Thyroid gland (tissue), 4 donors: ENCODE measurements around the gene SERPINA12.

Experiments
- POLR2A ChIP-seq, 2 donors: fragments of 450-650 bp; IDR thresholded peaks; one replicate each; pipeline ENCODE4 v1.6.1; 2017; ENCODE audit warnings: antibody characterized with exemption in 2 of 2, mild to moderate bottlenecking in 2 of 2, moderate library complexity in 1 of 2
- TF ChIP-seq, protein P1 (sequence below), 6 experiments: fragments of 200-600 bp in 3 of 6; fragments of 450-650 bp in 3 of 6; sonication (generic) in 3 of 6; IDR thresholded peaks; one replicate each; pipeline ENCODE4 v1.5.1; 2016 to 2019; ENCODE audit warnings: antibody characterized with exemption in 6 of 6, mild to moderate bottlenecking in 2 of 6, inconsistent platforms in 1 of 6, moderate library complexity in 1 of 6

DNA sequence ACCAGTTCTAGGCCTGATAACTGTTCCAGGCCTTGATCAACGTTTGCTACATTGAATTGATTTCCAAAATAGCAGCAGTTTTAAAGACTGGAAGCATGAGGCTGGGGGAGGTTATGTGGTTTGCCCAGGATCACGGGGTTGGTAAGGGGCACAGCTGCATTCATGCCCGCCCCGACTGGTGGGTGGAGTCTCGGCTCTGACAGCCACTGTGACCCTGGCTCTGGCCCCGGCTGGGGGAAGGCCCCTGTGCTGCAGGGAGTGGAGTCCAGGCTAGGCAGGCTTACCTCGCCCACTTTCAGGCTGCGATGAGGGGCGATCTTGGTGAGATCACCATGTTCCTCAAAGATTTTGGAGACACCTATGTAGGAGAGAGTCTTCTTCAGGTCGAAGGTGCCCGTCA, 19.9 kb downstream of the SERPINA12 start:
- TF ChIP-seq POLR2A (IDR thresholded peaks at IDR 0.05): no peak
- TF ChIP-seq, protein P1, sequence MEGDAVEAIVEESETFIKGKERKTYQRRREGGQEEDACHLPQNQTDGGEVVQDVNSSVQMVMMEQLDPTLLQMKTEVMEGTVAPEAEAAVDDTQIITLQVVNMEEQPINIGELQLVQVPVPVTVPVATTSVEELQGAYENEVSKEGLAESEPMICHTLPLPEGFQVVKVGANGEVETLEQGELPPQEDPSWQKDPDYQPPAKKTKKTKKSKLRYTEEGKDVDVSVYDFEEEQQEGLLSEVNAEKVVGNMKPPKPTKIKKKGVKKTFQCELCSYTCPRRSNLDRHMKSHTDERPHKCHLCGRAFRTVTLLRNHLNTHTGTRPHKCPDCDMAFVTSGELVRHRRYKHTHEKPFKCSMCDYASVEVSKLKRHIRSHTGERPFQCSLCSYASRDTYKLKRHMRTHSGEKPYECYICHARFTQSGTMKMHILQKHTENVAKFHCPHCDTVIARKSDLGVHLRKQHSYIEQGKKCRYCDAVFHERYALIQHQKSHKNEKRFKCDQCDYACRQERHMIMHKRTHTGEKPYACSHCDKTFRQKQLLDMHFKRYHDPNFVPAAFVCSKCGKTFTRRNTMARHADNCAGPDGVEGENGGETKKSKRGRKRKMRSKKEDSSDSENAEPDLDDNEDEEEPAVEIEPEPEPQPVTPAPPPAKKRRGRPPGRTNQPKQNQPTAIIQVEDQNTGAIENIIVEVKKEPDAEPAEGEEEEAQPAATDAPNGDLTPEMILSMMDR (IDR thresholded peaks at IDR 0.05): no peak
